HG03432 (cell line): ENCODE results near the gene CTBP2.
"Not testable (repeated sequence)": the region's sequence is repeated elsewhere in the genome, so short reads cannot be mapped to it uniquely, and the experiment has no call there.

Experiments used
- ATAC-seq: cut with Tn5 transposase; IDR thresholded peaks from one replicate; pipeline ENCODE4 v1.9.1; 2021; ENCODE audit warnings: mild to moderate bottlenecking, moderate library complexity; ENCODE audit not compliant: unreplicated experiment

CTBP2 gene

DNA sequence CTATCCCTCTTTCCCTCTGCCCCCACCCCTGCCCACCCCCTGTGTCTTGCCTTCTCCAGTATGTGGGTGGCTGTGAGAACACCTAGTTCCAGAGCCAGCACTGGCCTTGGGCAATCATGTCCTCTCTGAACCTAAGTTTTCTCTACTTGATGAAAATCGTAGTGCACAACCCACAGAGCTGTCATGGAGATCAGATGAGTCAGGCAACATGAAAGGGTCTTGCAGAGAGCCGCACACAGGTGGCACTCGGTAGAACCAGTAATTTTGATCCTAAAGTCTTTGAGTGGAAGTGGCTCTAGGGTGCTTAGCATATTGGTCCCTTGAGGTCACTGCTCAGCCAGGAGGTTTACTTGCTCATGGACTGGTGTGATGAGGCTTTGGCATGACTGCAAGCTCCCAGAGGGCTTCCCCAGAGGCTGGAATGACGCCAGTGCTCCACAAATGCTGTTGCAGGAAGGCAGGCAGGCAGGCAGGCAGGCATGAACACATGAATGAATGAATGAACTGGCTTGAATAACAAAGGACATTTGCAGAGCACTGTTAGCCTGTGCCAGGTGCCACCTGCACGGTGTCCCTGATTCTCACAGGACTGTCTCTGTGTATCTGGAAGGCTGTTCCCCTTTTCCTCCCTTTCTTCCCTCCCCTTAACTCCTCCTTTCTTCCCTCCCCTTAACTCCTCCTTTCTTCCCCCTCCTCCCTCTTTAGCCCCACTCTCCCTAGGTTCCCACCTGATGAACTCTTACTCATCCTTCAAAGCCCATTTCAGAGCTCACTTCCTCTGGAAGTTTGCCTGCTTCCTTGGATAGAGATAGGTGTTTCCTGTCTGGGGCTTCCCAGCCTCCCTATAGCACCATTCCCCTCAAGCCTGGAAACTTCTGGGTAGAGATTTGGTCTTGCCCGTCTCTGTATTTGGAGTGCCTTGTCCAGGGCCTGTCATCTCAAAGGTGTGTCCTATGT, 27.2 kb upstream of the CTBP2 start:
- ATAC-seq = no peak

DNA sequence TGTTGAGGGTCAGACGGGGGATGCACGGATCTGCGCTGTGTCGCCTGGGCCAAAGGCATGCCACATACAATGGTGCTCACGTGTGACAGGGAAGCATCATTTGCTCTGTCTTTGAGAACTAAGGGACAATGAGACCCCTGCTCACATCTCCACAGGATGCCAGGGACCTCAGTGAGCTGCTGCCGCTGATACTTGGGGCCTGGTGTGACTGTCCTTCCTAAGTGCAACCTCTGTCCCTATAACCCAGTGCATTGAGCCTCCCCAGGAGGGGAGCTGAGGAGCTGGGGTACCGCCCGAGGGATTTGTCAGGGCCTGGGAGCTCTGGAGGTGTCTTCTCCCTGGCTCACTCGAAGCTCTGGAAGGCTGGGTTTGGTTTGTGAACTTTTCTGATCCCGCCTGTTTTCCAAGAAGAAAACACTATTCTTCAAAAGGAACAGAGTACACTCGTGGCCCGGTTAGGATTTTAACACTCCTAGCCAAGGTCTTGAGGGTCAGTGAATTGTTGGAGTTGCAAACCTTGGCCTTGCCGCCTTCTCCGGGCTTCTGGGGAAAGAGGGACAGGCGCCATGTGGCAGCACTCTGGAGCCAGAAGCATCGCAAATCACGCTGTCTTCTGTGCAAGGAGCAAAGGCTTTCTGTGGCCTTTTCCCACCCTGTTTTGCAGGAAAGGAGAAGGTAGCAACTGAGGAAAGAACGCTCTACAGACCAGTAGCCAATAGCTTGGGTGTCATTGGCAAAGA, 26.2 kb upstream of the CTBP2 start:
- no peak for ATAC-seq

DNA sequence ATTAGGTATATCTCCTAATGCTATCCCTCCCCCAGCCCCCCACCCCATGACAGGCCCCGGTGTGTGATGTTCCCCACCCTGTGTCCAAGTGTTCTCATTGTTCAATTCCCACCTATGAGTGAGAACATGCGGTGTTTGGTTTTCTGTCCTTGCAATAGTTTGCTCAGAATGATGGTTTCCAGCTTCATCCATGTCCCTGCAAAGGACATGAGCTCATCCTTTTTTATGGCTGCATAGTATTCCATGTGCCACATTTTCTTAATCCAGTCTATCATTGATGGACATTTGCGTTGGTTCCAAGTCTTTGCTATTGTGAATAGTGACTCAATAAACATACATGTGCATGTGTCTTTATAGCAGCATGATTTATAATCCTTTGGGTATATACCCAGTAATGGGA, 18.7 kb upstream of the CTBP2 start:
- not testable (repeated sequence) for ATAC-seq

DNA sequence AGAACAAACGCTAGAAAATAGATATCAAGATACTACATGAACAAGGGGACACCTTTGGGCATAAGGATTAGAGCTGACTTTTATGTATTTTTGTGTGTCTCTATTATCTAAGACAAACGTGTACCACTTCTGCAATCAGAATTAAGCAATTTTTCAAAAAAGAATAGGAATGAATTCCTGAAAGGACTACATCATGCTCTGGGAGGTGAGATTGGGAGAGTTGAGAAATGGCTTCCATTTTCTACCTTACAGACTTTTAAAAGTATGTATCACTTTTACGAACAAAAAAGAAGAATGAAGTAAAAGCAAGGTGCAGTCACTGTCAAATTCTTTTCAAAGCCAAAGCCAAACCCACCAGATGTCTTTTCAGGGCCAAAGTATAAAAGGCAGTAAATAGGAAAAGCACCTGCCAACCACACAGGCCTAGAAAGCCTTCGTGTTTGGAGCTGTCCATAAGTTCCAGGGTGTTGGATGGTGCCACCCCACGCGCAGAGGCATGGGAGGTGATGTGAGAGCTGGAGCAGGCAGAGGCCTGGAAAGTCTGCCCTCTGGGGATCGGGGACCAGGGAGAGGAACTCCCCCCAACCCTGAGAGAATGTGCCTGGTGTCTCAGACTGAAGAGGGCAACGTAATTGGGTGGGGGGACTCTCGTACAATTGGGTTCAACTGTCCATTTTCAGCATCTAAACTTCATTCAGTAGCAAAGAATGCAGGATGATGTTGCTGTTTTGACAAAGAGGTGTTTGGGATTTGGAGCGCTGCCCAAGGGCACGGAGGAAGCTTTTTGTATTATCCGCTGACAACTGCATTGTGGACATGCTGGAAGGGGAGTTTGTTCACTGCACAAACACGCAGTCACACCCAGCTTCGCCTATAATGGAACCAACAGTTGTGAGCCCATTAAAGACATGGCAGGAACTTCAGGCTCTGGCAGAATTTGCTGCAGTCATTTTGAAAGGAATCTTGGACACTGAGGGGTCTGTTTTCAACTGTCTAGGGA, 17.6 kb upstream of the CTBP2 start:
- ATAC-seq = no peak

DNA sequence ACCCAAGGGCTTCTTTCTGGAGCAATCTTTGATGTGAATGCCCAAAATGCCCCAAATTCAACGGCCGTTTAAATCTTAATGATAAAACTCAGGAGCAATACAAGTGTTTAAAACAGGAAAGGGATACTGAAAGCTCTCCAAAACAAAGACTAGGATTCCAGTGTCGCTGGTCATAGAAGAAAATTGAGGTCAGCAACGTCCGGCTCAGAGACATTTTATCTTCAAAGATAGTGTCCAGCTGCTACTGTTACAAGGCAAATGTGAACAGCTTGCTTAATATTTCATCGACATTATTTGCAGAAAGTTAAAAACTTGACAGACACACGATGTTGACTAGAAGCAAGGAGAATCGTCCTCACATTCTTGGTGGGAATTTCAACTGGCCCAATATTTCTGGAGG, 15.4 kb upstream of the CTBP2 start:
- no peak for ATAC-seq

DNA sequence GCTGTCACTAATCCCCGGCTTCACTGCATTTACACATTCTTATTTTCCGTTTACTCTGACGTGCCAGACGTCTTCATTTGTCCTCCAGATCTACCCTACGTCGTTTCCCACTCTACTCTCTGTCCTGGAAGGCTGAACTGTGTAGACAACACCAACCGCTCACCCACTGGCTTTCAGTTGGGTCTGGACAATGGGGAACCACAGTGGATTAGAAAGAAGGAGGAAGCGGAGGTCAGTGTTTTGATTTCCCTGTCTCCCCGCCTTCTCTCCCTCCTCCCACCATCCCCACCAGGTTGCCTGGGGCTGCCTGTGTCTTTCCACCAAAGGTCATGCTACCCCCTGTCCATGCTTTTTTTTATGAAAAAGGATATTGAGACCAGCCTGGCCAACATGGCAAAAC, 14.0 kb upstream of the CTBP2 start:
- no peak for ATAC-seq

DNA sequence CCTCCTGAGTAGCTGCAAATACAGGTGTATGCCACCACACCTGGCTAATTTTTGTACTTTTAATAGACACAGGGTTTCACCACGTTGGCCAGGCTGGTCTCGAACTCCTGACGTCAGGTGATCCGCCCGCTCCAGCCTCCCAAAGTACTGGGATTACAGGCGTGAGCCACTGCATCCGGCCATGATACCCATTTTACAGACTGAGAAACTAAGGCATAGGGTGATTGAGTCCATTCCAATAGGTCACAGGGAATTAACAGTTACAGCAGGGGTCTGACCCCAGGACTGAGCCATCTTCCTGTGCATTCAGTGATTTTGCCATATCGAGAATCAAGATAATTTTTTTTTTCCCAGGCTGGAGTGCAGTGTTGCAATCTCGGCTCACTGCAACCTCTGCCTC, 12.3 kb upstream of the CTBP2 start:
- no peak for ATAC-seq

DNA sequence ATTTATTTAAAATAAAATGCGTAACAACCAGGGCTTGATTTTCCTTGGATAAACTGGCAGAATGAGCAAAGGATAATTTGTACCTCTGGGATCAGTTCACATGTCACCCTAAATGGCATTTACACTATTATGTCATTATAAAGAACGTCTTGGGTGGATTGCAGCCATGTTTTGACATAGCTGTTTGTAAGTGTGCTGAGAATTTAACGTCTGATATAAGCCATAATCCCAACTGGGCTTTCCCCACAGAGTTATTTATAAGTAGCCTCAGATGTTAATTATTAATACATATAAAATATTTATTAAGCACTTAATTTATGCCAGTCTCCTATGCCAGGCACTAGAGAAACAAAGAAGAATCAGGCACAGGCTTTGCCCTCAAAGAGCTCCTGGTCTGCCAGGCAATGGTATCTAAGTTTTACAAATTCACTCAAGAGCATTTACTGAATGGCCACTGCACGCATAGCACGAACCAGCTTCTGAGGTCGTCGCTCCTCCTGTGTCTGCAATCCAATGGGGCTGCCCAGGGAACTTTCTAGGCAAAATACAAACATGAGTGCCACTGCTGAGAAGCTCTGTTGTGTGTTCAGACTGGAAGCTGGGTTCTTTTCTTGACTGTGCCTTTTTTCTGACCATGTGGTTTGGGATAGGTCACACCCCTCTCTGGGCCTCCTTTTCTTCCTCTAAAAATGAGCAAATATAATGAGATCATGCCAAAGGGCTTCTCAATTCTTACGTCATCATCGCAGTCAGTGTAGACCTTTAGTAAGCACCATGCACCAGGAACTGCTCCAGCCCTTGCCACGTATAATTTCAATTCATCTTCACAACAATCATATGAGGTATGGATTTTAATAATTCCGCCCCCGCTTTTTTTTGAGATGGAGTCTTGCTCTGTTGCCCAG, 11.3 kb upstream of the CTBP2 start:
- no peak for ATAC-seq

DNA sequence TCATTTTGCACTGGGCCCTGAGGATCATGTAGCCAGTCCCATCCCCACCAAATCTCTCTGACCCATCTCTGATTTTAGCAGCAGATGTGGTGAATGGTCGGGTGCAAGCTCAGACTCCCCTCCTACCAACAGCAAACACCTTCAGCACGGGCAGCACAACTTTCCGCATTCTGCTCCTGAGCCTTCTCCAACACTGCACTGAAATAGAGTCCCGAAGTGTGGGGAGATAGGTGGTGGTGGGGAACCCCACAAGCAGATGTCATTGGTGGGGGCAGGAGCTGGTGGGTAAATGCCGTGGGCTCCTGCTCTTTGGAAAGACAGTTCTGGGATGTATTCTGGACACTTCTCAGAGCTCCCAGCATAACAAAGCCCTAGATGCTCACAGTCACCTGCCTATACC, 9.6 kb upstream of the CTBP2 start:
- ATAC-seq = no peak

DNA sequence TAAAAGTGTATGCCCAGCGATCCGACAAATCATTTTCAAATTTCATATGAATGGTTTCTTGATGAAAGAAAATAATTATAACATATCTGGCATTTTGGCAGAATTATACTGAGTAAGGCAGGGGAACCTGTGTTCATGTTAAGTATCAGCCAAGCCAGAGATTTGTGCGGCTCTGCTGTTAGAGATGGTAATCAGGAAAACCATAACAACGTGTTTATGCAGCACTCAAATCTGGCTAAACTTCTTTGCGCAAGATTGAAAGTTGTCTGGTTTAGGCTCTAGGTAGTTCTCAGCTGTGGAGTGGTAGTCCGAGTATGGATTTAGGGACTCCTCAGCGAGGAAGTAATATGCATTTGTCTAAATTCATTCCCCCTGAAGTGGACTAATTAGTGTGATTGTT, 8.9 kb upstream of the CTBP2 start:
- ATAC-seq = no peak

DNA sequence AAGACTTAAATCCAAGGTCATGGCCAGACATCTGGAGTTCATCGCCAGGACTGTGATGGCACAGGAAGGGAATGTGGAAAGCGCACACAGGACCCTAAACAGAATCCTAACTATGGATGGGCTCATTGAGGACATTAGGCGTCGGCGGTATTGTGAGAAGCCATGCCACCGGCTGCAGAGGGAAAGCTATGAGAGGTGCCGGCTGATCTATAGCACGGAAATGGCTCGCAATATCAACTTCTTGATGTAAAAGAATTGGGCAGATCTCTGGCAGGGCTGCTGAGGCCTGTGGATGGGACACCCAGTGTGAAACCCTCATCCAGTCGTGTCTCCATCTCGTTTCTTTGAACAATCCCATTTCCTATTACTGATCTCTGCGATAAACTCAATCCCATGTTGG, 6.3 kb upstream of the CTBP2 start:
- no peak for ATAC-seq

DNA sequence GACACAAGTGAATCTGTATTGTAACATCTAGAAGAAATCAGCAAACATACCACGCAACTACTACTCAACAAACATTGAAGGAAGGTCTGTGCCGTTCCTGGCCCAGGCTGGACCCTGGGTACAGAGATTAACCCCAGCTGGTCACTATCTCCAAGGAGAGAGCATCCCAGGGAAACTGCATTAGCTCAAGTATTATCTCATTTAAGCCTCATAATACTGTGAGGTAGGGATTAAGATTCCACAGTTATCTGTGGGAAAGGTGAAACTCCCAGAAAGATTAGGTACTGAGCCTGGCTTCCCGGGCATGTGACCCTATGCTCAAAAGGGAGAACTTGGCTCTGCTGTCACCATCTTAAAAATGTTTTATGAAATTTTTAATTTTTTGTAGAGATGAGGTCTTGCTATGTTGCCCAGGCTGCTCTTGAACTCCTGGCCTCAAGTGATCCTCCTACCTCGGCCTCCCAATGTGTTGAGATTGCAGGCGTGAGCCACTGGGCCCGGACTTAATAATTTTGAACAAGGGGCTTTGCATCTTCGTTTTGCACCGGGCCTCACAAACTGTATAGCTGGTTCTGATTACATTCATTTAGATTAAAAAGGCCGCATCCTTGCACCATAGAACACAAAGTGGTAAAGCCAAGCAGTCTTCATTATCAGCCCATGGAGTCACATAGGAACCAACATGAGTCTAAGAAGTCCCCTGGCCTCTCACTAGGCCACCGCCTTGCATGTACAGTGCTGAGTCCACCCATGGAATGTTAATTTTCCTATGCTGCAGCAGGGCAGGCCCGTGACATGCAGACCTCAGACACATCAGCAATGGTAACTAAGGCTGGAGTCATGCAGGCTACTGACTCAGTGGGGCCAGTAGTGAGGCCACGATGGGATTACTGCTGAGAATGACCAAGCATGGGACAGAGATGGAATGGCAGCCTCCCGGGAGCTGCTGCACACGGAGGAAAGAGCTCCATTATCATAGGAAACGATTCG, 5.5 kb upstream of the CTBP2 start:
- ATAC-seq = no peak

DNA sequence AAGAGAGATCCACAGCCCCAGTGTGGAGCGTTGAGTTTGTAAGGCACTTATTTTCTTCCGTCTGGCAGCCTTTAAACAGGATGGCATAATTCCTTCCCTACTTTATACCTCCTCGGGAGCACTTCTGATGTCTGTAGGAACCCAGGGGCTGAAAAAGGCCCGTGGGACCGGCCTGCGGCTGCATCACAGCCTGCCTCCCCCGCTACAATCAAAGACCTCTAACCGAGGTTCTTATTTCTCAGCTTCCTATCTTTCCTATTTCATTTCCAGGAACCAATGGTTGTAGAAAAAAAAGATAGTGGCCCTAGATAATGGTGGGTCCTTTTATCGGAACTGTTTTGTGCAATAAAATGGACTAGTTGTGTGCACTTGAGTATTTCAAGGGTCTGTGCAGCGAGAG, 4.1 kb upstream of the CTBP2 start:
- no peak for ATAC-seq

DNA sequence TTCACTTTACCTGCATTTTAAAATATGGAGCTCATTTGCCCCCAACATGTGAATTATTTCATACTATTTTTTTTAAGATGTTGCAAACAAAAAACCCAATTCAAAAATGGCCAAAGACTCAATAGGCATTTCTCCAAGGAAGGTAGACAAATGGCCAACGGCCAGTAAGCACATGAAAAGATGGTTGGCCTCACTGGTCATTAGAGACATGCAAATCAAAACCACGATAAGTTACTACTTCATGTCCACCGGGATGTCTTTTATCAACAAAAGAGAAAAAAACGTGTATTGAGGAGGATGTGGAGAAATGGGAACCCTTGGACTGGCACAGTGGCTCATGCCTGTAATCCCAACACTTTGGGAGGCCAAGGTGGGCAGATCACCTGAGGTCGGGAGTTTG, 3.4 kb upstream of the CTBP2 start:
- ATAC-seq = no peak

DNA sequence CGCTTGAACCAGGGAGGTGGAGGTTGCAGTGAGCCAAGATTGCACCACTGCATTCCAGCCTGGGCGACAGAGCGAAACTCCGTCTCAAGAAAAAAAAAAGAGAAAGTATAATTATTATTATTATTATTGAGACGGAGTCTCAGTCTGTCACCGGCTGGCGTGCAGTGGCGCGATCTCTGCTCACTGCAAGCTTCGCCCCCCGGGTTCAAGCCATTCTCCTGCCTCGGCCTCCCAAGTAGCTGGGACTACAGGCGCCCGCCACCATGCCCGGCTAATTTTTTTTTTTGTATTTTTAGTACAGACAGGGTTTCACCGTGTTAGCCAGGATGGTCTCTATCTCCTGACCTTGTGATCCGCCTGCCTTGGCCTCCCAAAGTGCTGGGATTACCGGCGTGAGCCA, 2.9 kb upstream of the CTBP2 start:
- ATAC-seq = not testable (repeated sequence)

DNA sequence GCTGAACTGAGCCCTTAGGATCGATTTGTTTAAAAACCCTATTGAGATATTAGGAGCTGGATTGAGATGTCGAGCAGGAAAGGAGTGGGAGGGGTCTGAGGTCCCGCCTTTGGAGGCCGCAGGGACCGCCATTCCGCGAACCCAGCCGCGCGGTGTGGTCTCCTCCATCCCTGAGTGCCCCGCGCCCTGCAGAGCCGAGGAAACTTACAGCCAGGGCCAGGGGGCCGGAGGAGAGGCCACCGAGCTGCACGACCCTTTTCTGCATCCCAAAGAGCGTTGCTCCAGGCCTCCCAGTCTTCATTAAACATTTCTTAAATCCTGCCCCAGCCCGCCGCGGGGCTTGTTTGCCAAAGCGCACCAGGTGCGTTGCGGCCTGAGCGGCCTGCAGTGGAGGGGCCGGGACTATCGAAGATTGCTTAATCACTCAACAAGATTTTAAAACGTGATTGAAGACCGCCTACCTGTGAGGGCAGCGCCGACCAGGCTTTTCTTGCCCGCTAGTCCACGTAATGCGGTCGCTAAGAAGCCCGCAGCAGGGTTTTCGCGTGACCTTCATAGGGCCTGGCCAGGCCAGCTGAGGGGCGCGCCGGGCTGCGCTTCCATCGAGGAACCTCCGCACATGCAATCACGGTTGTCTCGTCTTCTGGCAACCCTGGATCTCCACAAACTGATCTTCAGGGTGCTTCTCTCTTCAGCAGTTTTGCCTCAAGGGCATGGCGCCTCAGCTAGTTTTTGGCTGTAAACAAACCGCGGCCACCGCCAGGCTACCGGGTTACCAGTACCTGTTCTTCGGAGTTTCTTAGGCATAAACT, 2.0 kb upstream of the CTBP2 start:
- no peak for ATAC-seq

DNA sequence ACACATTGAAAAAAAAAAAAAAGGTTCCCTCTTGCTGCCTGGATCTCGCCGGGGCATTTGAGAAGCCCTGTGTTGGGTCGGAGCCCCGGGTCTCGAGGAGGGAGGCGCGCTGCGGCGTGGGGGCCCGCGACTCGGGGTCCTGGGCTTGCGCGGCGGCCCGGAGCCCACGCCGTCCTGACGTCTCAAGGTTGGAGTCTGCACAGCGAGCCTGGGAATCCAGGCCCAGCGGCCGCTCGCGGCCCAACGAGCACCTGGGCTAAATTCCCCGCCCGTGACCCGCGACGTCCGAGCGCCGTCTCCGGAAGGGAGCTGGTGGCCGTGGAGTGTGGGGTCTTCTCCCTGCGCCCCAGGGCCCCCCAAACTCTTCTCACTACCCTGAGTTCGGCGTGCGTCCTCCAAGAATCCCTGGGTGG, 1.4 kb upstream of the CTBP2 start:
- peak; percentile 5 for ATAC-seq
